ENCODE data around the gene FAM120B.

FAM120B gene

GRCh38 chr6:170267688-170268087 lies 38.9 kb upstream of the FAM120B start:
- no peaks in the 10 kb centered on the region for H3K27me3 ChIP-seq (ENCODE audit: low read depth, low read length)
- H3K4me2 ChIP-seq (ENCODE audit: low read length), result no peak overlapping the region
- H3K9ac ChIP-seq (ENCODE audit: low read length), result no peak overlapping the region
- TF ChIP-seq EZH2phosphoT487 (IDR thresholded peaks at IDR 0.05; ENCODE audit: low read depth), result no peak
- no peak for TF ChIP-seq CTCF (IDR thresholded peaks at IDR 0.05; ENCODE audit: low read depth, low read length)
- H3K4me3 ChIP-seq (ENCODE audit: low read length), result no peak overlapping the region
- no peaks in the 10 kb centered on the region for H3K36me3 ChIP-seq (replicated peaks; ENCODE audit: low read depth, low read length)
- no peaks in the 10 kb centered on the region for H4K20me1 ChIP-seq (ENCODE audit: insufficient read depth, low read length)
- H2AFZ ChIP-seq (ENCODE audit: low read depth, low read length), result no peak overlapping the region
- H3K4me1 ChIP-seq (ENCODE audit: low read length), result peaks cover 10% of the 10 kb centered on the region; the same call in 1 of the 2 replicates
- H3K9me3 ChIP-seq (ENCODE audit: insufficient read depth, low read length), result no peaks in the 10 kb centered on the region
- no peak overlapping the region for H3K27ac ChIP-seq (ENCODE audit: low read length)
- no peaks in the 10 kb centered on the region for H3K79me2 ChIP-seq (ENCODE audit: low read length)

- Histone ChIP-seq H3K9ac (ENCODE audit: low read length) (no peak overlapping the region), H3K4me2 (ENCODE audit: low read length) (no peak overlapping the region), H4K20me1 (ENCODE audit: insufficient read depth, low read length) (no peaks in the 10 kb centered on the region), H2AFZ (ENCODE audit: low read depth, low read length) (no peak overlapping the region), H3K4me3 (ENCODE audit: low read length) (no peak overlapping the region), H3K9me3 (ENCODE audit: insufficient read depth, low read length) (no peaks in the 10 kb centered on the region), H3K4me1 (ENCODE audit: low read length) (peaks cover 10% of the 10 kb centered on the region; the same call in 1 of the 2 replicates), H3K36me3 (replicated peaks; ENCODE audit: low read depth, low read length) (no peaks in the 10 kb centered on the region), H3K79me2 (ENCODE audit: low read length) (no peaks in the 10 kb centered on the region), H3K27me3 (ENCODE audit: low read depth, low read length) (no peaks in the 10 kb centered on the region), H3K27ac (ENCODE audit: low read length) (no peak overlapping the region)
- TF ChIP-seq CTCF (IDR thresholded peaks at IDR 0.05; ENCODE audit: low read depth, low read length) (no peak), EZH2phosphoT487 (IDR thresholded peaks at IDR 0.05; ENCODE audit: low read depth) (no peak)
Measured at GRCh38 chr6:170268216-170269129, 38.1 kb upstream of the FAM120B start.

GRCh38 chr6:170269151-170269845 lies 37.3 kb upstream of the FAM120B start:
- peaks cover 10% of the 10 kb centered on the region; the same call in 1 of the 2 replicates for H3K4me1 ChIP-seq (ENCODE audit: low read length)
- no peaks in the 10 kb centered on the region for H3K9me3 ChIP-seq (ENCODE audit: insufficient read depth, low read length)
- TF ChIP-seq CTCF (IDR thresholded peaks at IDR 0.05; ENCODE audit: low read depth, low read length) (no peak), EZH2phosphoT487 (IDR thresholded peaks at IDR 0.05; ENCODE audit: low read depth) (no peak)
- no peaks in the 10 kb centered on the region for H3K79me2 ChIP-seq (ENCODE audit: low read length)
- H3K36me3 ChIP-seq (replicated peaks; ENCODE audit: low read depth, low read length), result no peaks in the 10 kb centered on the region
- H3K27ac ChIP-seq (ENCODE audit: low read length), result no peak overlapping the region
- H3K9ac ChIP-seq (ENCODE audit: low read length), result no peak overlapping the region
- no peaks in the 10 kb centered on the region for H4K20me1 ChIP-seq (ENCODE audit: insufficient read depth, low read length)
- no peak overlapping the region for H3K4me2 ChIP-seq (ENCODE audit: low read length)
- H3K4me3 ChIP-seq (ENCODE audit: low read length), result no peak overlapping the region
- H3K27me3 ChIP-seq (ENCODE audit: low read depth, low read length), result no peaks in the 10 kb centered on the region
- H2AFZ ChIP-seq (ENCODE audit: low read depth, low read length), result no peak overlapping the region
